ENCODE results near the gene TTBK1.

Gene TTBK1
- long read RNA-seq = 0 reads

DNA sequence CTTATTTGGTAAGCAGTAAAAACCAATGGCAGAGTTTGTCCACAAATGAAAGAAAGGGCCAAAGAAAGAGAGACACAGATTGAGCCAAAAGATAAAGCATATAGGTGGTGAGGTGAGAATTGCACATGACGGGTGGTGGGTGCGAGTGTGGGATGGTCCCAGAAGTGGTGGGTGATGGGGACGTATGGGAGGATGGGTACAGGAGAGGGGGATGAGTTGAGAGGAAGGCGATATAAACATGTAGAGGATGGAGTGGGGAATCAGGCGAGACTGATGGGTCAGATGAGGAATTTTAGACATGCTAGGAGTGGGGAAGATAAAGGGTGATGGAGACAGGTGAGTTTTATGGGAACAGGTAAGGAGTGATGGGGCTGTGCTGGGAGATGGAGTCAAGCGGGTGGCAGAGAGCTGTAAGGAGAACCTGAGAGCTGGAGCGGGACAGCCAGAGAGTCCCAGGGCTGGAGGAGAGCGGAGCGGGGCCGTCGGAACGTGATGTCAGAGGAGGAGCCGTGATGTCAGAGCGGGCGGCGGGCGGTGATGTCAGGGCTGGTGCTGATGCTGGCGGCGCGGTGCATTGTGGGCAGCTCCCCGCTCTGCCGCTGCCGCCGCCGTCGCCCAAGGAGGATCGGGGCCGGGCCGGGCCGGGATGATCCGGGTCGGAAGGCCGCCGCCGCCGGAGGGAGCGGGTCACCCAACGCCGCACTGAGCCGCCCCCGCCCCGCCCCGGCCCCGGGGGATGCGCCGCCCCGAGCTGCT is at the start of gene TTBK1:
Gene TTBK1 (plus strand): TSS at position 574 of the 756 bp plus-strand sequence. CDS start 3,180 bp downstream, outside the sequence.
- Histone ChIP-seq H3K4me3 (replicated peaks; ENCODE audit: insufficient read depth, low read length) (no peak within 1 kb of the TSS), H3K27me3 (ENCODE audit: insufficient read depth, poor library complexity, severe bottlenecking) (peaks cover 27% of the 10 kb centered on the region), H3K27ac (replicated peaks) (no peak within 1 kb of the TSS)
- no peak for DNase-seq (ENCODE audit: low read depth in 1 of 2, low spot score in 1 of 2)
- TF ChIP-seq SPI1 (IDR thresholded peaks at IDR 0.05; ENCODE audit: borderline replicate concordance, low read depth) (no peak), GABPA (IDR thresholded peaks at IDR 0.05; ENCODE audit: low read depth) (no peak), POLR2AphosphoS5 (IDR thresholded peaks at IDR 0.05; ENCODE audit: low read depth) (no peak)
- TF ChIP-seq, protein P1, sequence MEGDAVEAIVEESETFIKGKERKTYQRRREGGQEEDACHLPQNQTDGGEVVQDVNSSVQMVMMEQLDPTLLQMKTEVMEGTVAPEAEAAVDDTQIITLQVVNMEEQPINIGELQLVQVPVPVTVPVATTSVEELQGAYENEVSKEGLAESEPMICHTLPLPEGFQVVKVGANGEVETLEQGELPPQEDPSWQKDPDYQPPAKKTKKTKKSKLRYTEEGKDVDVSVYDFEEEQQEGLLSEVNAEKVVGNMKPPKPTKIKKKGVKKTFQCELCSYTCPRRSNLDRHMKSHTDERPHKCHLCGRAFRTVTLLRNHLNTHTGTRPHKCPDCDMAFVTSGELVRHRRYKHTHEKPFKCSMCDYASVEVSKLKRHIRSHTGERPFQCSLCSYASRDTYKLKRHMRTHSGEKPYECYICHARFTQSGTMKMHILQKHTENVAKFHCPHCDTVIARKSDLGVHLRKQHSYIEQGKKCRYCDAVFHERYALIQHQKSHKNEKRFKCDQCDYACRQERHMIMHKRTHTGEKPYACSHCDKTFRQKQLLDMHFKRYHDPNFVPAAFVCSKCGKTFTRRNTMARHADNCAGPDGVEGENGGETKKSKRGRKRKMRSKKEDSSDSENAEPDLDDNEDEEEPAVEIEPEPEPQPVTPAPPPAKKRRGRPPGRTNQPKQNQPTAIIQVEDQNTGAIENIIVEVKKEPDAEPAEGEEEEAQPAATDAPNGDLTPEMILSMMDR (IDR thresholded peaks at IDR 0.05; ENCODE audit: insufficient read depth, low read length) = no peak
- TF ChIP-seq, protein P2, sequence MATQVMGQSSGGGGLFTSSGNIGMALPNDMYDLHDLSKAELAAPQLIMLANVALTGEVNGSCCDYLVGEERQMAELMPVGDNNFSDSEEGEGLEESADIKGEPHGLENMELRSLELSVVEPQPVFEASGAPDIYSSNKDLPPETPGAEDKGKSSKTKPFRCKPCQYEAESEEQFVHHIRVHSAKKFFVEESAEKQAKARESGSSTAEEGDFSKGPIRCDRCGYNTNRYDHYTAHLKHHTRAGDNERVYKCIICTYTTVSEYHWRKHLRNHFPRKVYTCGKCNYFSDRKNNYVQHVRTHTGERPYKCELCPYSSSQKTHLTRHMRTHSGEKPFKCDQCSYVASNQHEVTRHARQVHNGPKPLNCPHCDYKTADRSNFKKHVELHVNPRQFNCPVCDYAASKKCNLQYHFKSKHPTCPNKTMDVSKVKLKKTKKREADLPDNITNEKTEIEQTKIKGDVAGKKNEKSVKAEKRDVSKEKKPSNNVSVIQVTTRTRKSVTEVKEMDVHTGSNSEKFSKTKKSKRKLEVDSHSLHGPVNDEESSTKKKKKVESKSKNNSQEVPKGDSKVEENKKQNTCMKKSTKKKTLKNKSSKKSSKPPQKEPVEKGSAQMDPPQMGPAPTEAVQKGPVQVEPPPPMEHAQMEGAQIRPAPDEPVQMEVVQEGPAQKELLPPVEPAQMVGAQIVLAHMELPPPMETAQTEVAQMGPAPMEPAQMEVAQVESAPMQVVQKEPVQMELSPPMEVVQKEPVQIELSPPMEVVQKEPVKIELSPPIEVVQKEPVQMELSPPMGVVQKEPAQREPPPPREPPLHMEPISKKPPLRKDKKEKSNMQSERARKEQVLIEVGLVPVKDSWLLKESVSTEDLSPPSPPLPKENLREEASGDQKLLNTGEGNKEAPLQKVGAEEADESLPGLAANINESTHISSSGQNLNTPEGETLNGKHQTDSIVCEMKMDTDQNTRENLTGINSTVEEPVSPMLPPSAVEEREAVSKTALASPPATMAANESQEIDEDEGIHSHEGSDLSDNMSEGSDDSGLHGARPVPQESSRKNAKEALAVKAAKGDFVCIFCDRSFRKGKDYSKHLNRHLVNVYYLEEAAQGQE (IDR thresholded peaks at IDR 0.05; ENCODE audit: insufficient replicate concordance, low read depth) = no peak

DNA sequence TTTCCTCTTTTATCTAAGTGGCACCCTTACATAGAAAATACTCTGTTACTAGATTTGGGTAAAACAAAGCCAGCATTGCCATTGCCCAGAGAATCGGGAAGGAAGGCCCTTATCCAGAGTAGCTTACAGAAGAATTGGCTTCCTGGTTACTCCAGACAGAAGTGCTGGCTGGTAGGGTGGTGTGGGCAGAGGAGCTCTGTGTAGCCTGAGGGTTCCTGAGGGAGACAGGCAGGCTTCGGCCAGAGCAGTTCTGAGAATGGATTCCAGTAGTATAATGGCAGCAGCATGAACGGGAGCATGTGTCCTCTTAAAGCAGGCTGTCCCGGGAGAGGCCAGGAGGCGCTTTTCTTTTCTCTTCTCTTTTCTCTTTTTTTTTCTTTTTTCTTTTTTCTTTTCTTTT is 49.4 kb upstream of the TTBK1 start:
- no peak overlapping the region for H3K4me3 ChIP-seq (replicated peaks; ENCODE audit: insufficient read depth, low read length)
- no peak overlapping the region for H3K27ac ChIP-seq (replicated peaks)
- no peak for TF ChIP-seq GABPA (IDR thresholded peaks at IDR 0.05; ENCODE audit: low read depth)
- TF ChIP-seq, protein P2 (IDR thresholded peaks at IDR 0.05; ENCODE audit: insufficient replicate concordance, low read depth) = no peak
- no peak for TF ChIP-seq SPI1 (IDR thresholded peaks at IDR 0.05; ENCODE audit: borderline replicate concordance, low read depth)
- TF ChIP-seq, protein P1 (IDR thresholded peaks at IDR 0.05; ENCODE audit: insufficient read depth, low read length) = no peak
- no peak for TF ChIP-seq POLR2AphosphoS5 (IDR thresholded peaks at IDR 0.05; ENCODE audit: low read depth)
- no peak for DNase-seq (ENCODE audit: low read depth in 1 of 2, low spot score in 1 of 2)
- no peaks in the 10 kb centered on the region for H3K27me3 ChIP-seq (ENCODE audit: insufficient read depth, poor library complexity, severe bottlenecking)

DNA sequence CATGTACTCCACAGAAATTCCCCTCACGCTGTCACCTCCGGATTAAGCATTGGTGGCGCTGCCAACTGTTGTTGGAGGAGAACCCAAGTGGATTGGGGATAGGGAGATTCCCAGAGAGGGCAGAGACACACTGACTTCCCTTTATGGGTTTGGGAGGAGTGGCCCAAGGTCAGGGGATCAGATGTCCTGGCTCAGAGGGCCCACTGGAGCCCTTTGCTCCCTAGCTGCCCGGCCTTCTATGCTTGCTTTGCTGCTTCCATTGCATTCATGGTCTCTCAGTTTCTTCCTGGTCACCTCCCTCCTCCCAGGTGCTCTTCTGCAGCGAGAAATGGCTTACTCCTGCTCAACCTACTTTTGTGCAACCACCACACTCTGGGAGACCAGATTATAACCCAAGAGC is 46.9 kb upstream of the TTBK1 start:
- TF ChIP-seq POLR2AphosphoS5 (IDR thresholded peaks at IDR 0.05; ENCODE audit: low read depth) (no peak), SPI1 (IDR thresholded peaks at IDR 0.05; ENCODE audit: borderline replicate concordance, low read depth) (no peak), GABPA (IDR thresholded peaks at IDR 0.05; ENCODE audit: low read depth) (no peak)
- TF ChIP-seq, protein P1 (IDR thresholded peaks at IDR 0.05; ENCODE audit: insufficient read depth, low read length) = no peak
- TF ChIP-seq, protein P2 (IDR thresholded peaks at IDR 0.05; ENCODE audit: insufficient replicate concordance, low read depth) = no peak
- no peak overlapping the region for H3K27ac ChIP-seq (replicated peaks)
- H3K4me3 ChIP-seq (replicated peaks; ENCODE audit: insufficient read depth, low read length) = no peak overlapping the region
- H3K27me3 ChIP-seq (ENCODE audit: insufficient read depth, poor library complexity, severe bottlenecking) = no peaks in the 10 kb centered on the region
- DNase-seq (ENCODE audit: low read depth in 1 of 2, low spot score in 1 of 2) = no peak
